ENCODE measurements around the gene TSPEAR. TPM values are rescaled to one million over a fixed set of nuclear protein-coding genes. Genes with fewer than 3 reads are reported as not detected.

The TSPEAR gene
- polyA plus RNA-seq, 4 donors: 0.55 to 1.1 (median 0.80) TPM

- DNase-seq (ENCODE audit: low read depth in 4 of 4, low spot score in 2 of 4): no peak
Observed at GRCh38 chr21:44742418-44743153, 31.2 kb upstream of the TSPEAR start.

DNA sequence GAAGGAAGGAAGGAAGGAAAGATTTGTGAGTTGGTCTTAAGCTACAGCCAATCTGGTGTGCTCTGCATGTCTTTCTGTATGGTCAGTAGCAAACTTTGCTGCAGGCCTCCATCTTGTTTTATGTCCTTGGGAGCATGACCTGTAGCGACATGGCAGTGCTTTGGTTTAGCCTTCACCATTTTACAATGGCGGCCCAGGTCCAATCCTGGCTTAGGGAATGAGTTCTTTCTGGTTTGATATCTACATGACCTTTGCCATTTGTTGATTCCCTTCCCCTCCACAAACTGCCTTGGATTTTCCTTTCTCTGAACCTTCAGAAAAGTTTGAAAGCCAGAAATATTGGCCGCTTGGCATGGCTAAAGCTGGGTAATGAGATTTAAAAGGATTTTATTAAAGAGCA is 30.5 kb upstream of the TSPEAR start:
- no peak for DNase-seq (ENCODE audit: low read depth in 4 of 4, low spot score in 2 of 4)

- DNase-seq (ENCODE audit: low read depth in 4 of 4, low spot score in 2 of 4): no peak
Observed at GRCh38 chr21:44740742-44741141, 29.4 kb upstream of the TSPEAR start.

DNA sequence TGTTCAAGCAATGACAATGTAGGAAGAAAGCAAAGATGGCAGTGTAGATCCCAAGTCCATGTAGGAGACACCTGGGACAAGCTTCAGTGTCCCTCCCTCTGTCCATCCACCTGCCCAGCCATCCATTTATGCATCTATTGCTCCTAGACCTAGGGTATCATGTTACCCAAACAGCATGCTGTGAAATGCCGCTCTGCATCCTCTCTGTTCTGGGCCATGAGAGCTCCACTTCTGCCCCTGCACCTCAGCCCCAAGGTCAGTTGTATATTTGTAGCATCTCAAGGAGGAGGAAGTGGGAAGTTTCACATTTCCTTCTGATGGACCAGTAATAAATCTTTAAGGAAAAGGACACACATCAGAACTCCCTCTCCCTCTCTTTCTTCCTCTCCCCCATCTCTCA is 27.9 kb upstream of the TSPEAR start:
- DNase-seq (ENCODE audit: low read depth in 4 of 4, low spot score in 2 of 4): no peak

DNA sequence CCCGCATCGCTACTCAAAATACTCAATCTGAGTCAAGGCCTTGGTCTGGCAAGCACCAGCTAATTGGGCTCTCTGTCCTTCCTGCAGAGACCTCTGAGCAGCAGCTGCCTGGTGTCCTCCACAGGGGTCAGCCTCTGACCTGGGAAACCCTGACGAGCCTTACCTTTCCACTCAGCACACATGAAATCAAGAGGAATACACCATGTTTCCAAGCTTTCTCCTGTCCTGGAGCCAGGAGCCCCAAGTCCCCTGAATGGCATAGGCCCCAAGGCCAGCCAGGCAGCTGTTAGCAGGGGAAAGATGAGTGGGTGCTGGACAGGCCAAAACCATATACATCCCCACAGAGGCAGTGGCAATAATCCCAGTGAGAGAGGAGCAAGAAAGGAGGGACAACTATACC is 27.2 kb upstream of the TSPEAR start:
- no peak for DNase-seq (ENCODE audit: low read depth in 4 of 4, low spot score in 2 of 4)

- DNase-seq (ENCODE audit: low read depth in 4 of 4, low spot score in 2 of 4): no peak
Observed at GRCh38 chr21:44737706-44738354, 26.5 kb upstream of the TSPEAR start.

DNA sequence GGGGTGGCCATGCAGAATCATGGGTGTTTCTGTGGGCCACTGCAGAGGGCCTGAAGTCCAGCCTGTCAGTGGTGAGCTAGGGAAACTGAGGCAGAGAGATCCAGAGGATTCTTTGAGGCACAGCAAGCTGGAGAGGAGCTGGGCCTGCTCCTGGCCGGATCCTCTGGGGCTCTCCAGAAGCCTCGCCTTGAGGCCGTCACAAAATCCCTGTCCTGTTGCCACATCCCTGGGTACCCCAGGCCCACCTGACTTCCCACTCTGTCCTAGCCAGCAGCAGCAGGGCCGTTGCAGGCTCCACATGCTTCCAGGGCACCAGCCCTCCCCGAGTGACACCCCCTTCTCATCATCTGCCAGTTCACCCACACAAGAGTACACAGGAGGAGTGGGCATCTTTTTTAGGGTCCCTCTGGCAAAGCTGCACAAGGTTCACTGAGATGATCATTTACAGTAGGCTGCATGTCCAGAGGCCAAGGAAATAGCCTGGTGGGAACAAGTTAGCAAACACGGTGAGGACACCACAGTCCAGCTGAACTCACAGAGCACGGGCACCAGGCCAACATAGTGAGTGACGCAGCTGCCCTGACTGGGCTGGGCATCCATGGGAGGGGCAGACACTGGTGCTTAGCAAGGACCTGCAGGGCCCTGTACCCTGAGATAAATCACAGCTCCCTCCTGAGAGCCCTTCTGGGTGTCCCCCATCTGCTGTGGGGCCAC is 25.1 kb upstream of the TSPEAR start:
- DNase-seq (ENCODE audit: low read depth in 4 of 4, low spot score in 2 of 4): no peak

- no peak for DNase-seq (ENCODE audit: low read depth in 4 of 4, low spot score in 2 of 4)
Observed at GRCh38 chr21:44735821-44736220, 24.4 kb upstream of the TSPEAR start.

DNA sequence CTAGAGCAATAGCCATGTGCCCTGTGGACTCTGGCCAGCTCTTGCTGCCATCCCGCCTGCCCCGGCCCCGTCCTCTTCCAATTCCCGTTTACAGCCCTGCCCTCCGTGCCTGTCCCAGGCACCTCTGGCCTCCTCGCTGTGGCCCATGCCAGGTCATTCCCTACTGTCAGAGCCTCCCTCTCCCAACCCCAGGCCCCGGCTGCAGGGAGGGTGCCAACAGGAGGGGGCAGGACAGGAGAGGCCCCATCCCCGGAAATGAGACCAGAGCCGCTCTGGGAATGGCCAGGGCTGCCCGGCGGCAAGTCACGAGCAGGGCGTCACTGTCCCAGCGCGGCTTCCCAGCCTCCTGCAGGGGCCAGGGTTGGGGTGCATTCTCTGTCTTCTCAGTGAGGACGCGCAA is 23.5 kb upstream of the TSPEAR start:
- no peak for DNase-seq (ENCODE audit: low read depth in 4 of 4, low spot score in 2 of 4)

- no peak for DNase-seq (ENCODE audit: low read depth in 4 of 4, low spot score in 2 of 4)
Observed at GRCh38 chr21:44734026-44734745, 22.8 kb upstream of the TSPEAR start.

DNA sequence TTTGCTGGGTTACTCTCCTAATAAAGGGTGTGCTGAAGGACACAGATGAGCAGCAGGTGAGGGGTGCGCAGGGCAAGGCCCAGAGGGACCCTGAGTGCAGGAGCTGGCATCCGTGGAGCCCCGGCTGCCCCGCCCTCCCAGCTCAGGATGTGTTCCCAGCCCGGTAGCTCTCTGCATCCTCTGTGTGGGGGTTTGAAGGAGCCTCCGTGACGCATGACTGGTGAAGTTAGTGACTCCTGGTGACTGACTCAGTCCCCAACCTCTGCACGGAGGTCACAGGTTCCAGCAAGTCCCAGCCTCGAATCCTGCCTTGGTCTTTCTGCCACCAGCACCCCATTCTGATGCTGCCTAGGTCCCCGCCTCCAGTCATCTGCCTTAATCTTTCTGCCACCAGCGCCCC is 21.6 kb upstream of the TSPEAR start:
- no peak for DNase-seq (ENCODE audit: low read depth in 4 of 4, low spot score in 2 of 4)

GRCh38 chr21:44732263-44732662 is 20.9 kb upstream of the TSPEAR start:
- DNase-seq (ENCODE audit: low read depth in 4 of 4, low spot score in 2 of 4): no peak

- DNase-seq (ENCODE audit: low read depth in 4 of 4, low spot score in 2 of 4): no peak
Observed at GRCh38 chr21:44730951-44731579, 19.7 kb upstream of the TSPEAR start.

- no peak for DNase-seq (ENCODE audit: low read depth in 4 of 4, low spot score in 2 of 4)
Observed at GRCh38 chr21:44730028-44730395, 18.6 kb upstream of the TSPEAR start.

- DNase-seq (ENCODE audit: low read depth in 4 of 4, low spot score in 2 of 4): no peak
Observed at GRCh38 chr21:44729336-44730027, 18.1 kb upstream of the TSPEAR start.

GRCh38 chr21:44728716-44729115 is 17.3 kb upstream of the TSPEAR start:
- DNase-seq (ENCODE audit: low read depth in 4 of 4, low spot score in 2 of 4): no peak

- DNase-seq (ENCODE audit: low read depth in 4 of 4, low spot score in 2 of 4): no peak
Observed at GRCh38 chr21:44727757-44728156, 16.4 kb upstream of the TSPEAR start.

DNA sequence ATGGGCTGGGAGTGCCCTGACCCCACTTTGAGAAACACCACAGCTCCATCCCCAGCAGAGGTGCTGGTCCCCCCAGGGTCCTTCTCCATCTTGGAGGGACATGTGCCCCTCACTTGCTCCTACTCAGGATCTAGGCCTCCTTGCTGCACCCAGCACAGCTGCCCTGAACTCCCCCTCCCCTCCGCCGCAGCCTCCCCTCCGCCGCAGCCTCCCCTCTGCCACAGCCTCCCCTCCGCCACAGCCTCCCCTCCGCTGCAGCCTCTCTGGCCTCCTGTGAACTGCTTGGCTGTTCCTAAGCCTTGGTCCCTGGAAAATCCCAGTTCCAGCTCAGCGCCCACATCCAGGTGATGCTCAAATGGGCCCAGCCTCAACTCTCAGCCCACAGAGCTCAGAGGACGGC is 15.9 kb upstream of the TSPEAR start:
- no peak for DNase-seq (ENCODE audit: low read depth in 4 of 4, low spot score in 2 of 4)

- no peak for DNase-seq (ENCODE audit: low read depth in 4 of 4, low spot score in 2 of 4)
Observed at GRCh38 chr21:44726826-44727225, 15.5 kb upstream of the TSPEAR start.

- no peak for DNase-seq (ENCODE audit: low read depth in 4 of 4, low spot score in 2 of 4)
Observed at GRCh38 chr21:44724926-44725325, 13.6 kb upstream of the TSPEAR start.

Measured in left renal cortex interstitium (tissue), 4 donors.